DND-41 (cell line): ENCODE results near the gene SLC30A1.

Experiments used
- ATAC-seq: fragments of 200-7000 bp; cut with Tn5 transposase; 3 replicates; pipeline ENCODE4 v1.9.1; 2021; ENCODE audit warnings: low read depth; ENCODE audit not compliant: insufficient read depth
- DNase-seq: peaks from one replicate; pipeline ENCODE4 v3.0.0-alpha.2; 2020
- H2AFZ ChIP-seq: 2 replicates; pipeline ENCODE4 v1.6.0; 2012; ENCODE audit warnings: low read depth, low read length
- H3K27ac ChIP-seq: 2 replicates; pipeline ENCODE4 v1.5.1; 2012; ENCODE audit warnings: low read length, inconsistent platforms
- H3K27me3 ChIP-seq: fragments of 200-600 bp; sonication (generic); 2 replicates; pipeline ENCODE4 v1.6.0; 2012; ENCODE audit warnings: low read length, mild to moderate bottlenecking, inconsistent platforms; ENCODE audit not compliant: insufficient read depth, poor library complexity
- H3K36me3 ChIP-seq: 2 replicates; pipeline ENCODE4 v1.5.1; 2012; ENCODE audit warnings: low read length, inconsistent platforms; ENCODE audit not compliant: insufficient read depth
- H3K4me1 ChIP-seq: 2 replicates; pipeline ENCODE4 v1.5.1; 2012; ENCODE audit warnings: mild to moderate bottlenecking, low read length; ENCODE audit not compliant: insufficient read depth
- H3K4me2 ChIP-seq: 2 replicates; pipeline ENCODE4 v1.6.0; 2012; ENCODE audit warnings: mild to moderate bottlenecking, moderate library complexity, low read length, inconsistent platforms; ENCODE audit not compliant: insufficient read depth
- H3K4me3 ChIP-seq, 2 experiments: fragments of 200-600 bp in 1 of 2; shearing (Covaris generic) in 1 of 2; 2 replicates each; pipeline ENCODE4 v1.5.1; 2012 to 2016; ENCODE audit warnings: inconsistent platforms in 2 of 2, low read length in 2 of 2, mild to moderate bottlenecking in 2 of 2, low read depth in 1 of 2, moderate library complexity in 1 of 2
- H3K79me2 ChIP-seq: 2 replicates; pipeline ENCODE4 v1.6.0; 2012; ENCODE audit warnings: low read length, inconsistent platforms; ENCODE audit not compliant: insufficient read depth
- H3K9ac ChIP-seq: 2 replicates; pipeline ENCODE4 v1.6.0; 2012; ENCODE audit warnings: low read depth, mild to moderate bottlenecking, inconsistent platforms, low read length, moderate library complexity
- H3K9me3 ChIP-seq: 2 replicates; pipeline ENCODE4 v1.5.1; 2012; ENCODE audit warnings: low read length, moderate library complexity, mild to moderate bottlenecking, inconsistent platforms; ENCODE audit not compliant: insufficient read depth, severe bottlenecking
- H4K20me1 ChIP-seq: 2 replicates; pipeline ENCODE4 v1.6.0; 2012; ENCODE audit warnings: low read length; ENCODE audit not compliant: insufficient read depth
- EZH2 ChIP-seq: IDR thresholded peaks from 3 replicates; pipeline ENCODE4 v1.6.1; 2012; ENCODE audit warnings: borderline replicate concordance, low read depth, mild to moderate bottlenecking, moderate library complexity, low read length, inconsistent platforms; ENCODE audit not compliant: severe bottlenecking
- TF ChIP-seq, protein P1 (sequence below): IDR thresholded peaks from 2 replicates; pipeline ENCODE4 v1.5.1; 2012; ENCODE audit warnings: borderline replicate concordance, low read length, moderate library complexity, mild to moderate bottlenecking; ENCODE audit not compliant: poor library complexity, severe bottlenecking; ENCODE audit errors: extremely low read depth

Gene SLC30A1

DNA sequence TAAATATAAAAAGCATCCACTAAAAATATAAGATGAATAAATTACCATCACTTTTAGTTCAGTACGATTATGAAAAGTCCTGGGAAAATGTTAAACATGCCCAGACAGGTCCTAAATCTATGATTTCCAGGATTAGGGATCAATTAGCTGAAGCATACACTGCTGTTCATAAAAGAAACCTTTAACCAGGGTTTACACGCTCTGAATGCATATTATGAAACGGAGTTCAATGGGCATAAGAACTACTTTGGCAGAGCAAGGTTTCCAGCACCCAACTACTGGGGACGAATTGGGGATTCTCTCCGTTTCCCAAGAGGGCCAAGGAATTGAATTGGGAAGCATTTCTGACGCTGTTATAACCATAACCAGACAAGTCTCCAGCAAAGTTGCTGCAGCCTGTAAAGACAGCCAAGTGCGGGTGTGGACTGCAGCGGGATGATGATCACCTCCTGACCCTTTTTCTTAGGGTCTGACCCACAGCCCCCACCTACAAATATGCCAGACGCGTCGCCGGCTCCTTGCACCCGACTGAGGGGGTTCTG lies 1.6 kb downstream of the SLC30A1 start:
- Histone ChIP-seq H2AFZ (peak overlapping the region; percentile 60), H3K36me3 (peaks cover 22% of the 10 kb centered on the region), H3K4me3 (peak overlapping the region; percentile 70 to 95; a peak in 3 of 4 replicates), H3K4me1 (peaks cover 37% of the 10 kb centered on the region), H4K20me1 (peaks cover 25% of the 10 kb centered on the region; the same call in 1 of the 2 replicates), H3K27me3 (no peaks in the 10 kb centered on the region), H3K9me3 (no peaks in the 10 kb centered on the region), H3K9ac (peak overlapping the region; percentile 81), H3K4me2 (peak overlapping the region; percentile 98), H3K79me2 (peaks cover 26% of the 10 kb centered on the region), H3K27ac (no peak overlapping the region)
- TF ChIP-seq, protein P1, sequence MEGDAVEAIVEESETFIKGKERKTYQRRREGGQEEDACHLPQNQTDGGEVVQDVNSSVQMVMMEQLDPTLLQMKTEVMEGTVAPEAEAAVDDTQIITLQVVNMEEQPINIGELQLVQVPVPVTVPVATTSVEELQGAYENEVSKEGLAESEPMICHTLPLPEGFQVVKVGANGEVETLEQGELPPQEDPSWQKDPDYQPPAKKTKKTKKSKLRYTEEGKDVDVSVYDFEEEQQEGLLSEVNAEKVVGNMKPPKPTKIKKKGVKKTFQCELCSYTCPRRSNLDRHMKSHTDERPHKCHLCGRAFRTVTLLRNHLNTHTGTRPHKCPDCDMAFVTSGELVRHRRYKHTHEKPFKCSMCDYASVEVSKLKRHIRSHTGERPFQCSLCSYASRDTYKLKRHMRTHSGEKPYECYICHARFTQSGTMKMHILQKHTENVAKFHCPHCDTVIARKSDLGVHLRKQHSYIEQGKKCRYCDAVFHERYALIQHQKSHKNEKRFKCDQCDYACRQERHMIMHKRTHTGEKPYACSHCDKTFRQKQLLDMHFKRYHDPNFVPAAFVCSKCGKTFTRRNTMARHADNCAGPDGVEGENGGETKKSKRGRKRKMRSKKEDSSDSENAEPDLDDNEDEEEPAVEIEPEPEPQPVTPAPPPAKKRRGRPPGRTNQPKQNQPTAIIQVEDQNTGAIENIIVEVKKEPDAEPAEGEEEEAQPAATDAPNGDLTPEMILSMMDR: no peak
- no peak for TF ChIP-seq EZH2
- no peak for DNase-seq
- no peak for ATAC-seq

DNA sequence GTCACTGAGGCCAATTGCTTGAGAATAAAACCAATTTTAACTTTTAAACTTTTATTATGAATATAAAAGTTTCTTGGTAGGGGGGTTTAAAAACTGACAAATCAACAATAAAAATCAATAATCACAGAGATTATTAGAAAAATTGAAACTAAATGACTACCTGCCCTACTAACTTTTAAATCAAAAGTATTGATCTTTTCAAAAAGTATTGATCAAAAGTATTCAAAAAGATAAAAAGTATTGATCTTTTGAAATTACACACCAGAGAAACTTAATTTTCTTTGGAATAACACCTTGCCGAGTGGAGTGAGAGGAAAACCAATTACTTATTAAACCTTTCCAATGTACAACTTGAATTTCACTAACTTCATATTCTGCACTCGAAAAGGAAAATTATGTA lies 2.2 kb downstream of the SLC30A1 start:
- Histone ChIP-seq H3K4me3 (peak overlapping the region; percentile 8 to 95; a peak in 3 of 4 replicates), H2AFZ (no peak overlapping the region), H3K27ac (no peak overlapping the region), H3K36me3 (peaks cover 22% of the 10 kb centered on the region), H3K4me2 (peak overlapping the region; percentile 98), H4K20me1 (peaks cover 25% of the 10 kb centered on the region; the same call in 1 of the 2 replicates), H3K4me1 (peaks cover 37% of the 10 kb centered on the region), H3K9ac (peak overlapping the region; percentile 81), H3K79me2 (peaks cover 26% of the 10 kb centered on the region), H3K9me3 (no peaks in the 10 kb centered on the region), H3K27me3 (no peaks in the 10 kb centered on the region)
- no peak for ATAC-seq
- DNase-seq: no peak
- TF ChIP-seq, protein P1: no peak
- TF ChIP-seq EZH2: no peak

DNA sequence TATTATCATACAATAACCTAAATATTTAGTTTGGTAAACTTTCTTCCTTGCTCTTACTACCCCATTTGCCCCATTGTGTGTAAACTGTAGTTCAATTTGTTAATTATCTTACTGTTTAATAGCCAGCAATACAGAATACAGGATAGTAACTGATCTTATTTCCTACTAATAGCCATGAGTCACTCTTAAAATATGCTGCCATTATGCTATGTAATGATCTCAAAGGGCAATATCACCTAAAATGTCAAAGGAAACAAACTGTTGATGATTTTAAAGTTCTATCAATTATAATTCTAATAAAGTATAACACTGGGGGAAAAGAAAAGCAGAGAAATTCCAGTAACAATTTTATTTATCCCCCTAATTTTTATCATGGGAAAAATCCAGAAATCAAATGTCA lies 4.3 kb downstream of the SLC30A1 start:
- H3K4me1 ChIP-seq: peaks cover 32% of the 10 kb centered on the region
- H3K9ac ChIP-seq: no peak overlapping the region
- H3K79me2 ChIP-seq: peaks cover 26% of the 10 kb centered on the region
- no peak for DNase-seq
- H3K9me3 ChIP-seq: no peaks in the 10 kb centered on the region
- peaks cover 25% of the 10 kb centered on the region; the same call in 1 of the 2 replicates for H4K20me1 ChIP-seq
- ATAC-seq: no peak
- peak overlapping the region; percentile 19; the same call in 1 of the 2 replicates for H3K4me2 ChIP-seq
- H3K27me3 ChIP-seq: no peaks in the 10 kb centered on the region
- TF ChIP-seq, protein P1: no peak
- no peak for TF ChIP-seq EZH2
- peaks cover 22% of the 10 kb centered on the region for H3K36me3 ChIP-seq
- H2AFZ ChIP-seq: no peak overlapping the region
- H3K4me3 ChIP-seq: no peak overlapping the region
- H3K27ac ChIP-seq: no peak overlapping the region
